ENCODE measurements around the gene TBC1D25.

- TF ChIP-seq BHLHE40 (IDR thresholded peaks at IDR 0.05; ENCODE audit: borderline replicate concordance) (no peak), TARDBP (IDR thresholded peaks at IDR 0.05) (no peak), SP1 (IDR thresholded peaks at IDR 0.05) (no peak), SUZ12 (IDR thresholded peaks at IDR 0.05) (no peak), FOXM1 (IDR thresholded peaks at IDR 0.05; ENCODE audit: borderline replicate concordance) (no peak), ARNT (IDR thresholded peaks at IDR 0.05) (no peak), FOXK2 (IDR thresholded peaks at IDR 0.05) (no peak), ZNF384 (IDR thresholded peaks at IDR 0.05) (no peak), L3MBTL2 (conservative IDR thresholded peaks at IDR 0.05) (peak; percentile 68), ELF4 (IDR thresholded peaks at IDR 0.05) (no peak), NFRKB (IDR thresholded peaks at IDR 0.05) (no peak), LEF1 (IDR thresholded peaks at IDR 0.05; ENCODE audit: borderline replicate concordance) (no peak), PKNOX1 (IDR thresholded peaks at IDR 0.05) (no peak), FOXA1 (IDR thresholded peaks at IDR 0.05) (no peak)
Measured at GRCh38 chrX:48538641-48539344, 721 bp upstream of the TBC1D25 start.
